Neural cell (in vitro differentiated cells): ENCODE data around the gene ITGB3BP. TPM values are rescaled to one million over a fixed set of nuclear protein-coding genes. Genes with fewer than 3 reads are reported as not detected.

Experiments
- H2AFZ ChIP-seq: fragments of 200-600, 300-800 bp; sonication (generic), shearing (Covaris generic); 2 replicates; pipeline ENCODE4 v1.6.0; 2014; ENCODE audit warnings: low read depth, mild to moderate bottlenecking, antibody characterized with exemption, low read length, moderate library complexity
- H3F3A ChIP-seq: fragments of 200-600 bp; shearing (Covaris generic); 2 replicates; pipeline ENCODE4 v1.6.1; 2016; ENCODE audit warnings: mild to moderate bottlenecking, moderate library complexity, mixed read lengths, antibody characterized with exemption, low read length; ENCODE audit not compliant: insufficient read depth, poor library complexity, severe bottlenecking
- H3K27ac ChIP-seq: fragments of 200-600, 300-800 bp; sonication (generic), shearing (Covaris generic); 2 replicates; pipeline ENCODE4 v1.5.1; 2014; ENCODE audit warnings: mild to moderate bottlenecking, low read length, moderate library complexity
- H3K27me3 ChIP-seq: fragments of 300-800, 200-600 bp; sonication (generic), shearing (Covaris generic); 2 replicates; pipeline ENCODE4 v1.6.0; 2014; ENCODE audit warnings: mild to moderate bottlenecking, low read depth, low read length, moderate library complexity; ENCODE audit not compliant: insufficient read depth
- H3K36me3 ChIP-seq: fragments of 300-800, 200-600 bp; sonication (generic), shearing (Covaris generic); 2 replicates; pipeline ENCODE4 v1.5.1; 2014; ENCODE audit warnings: mild to moderate bottlenecking, antibody characterized with exemption, low read length, moderate library complexity; ENCODE audit not compliant: insufficient read depth
- H3K4me2 ChIP-seq: fragments of 300-800, 200-600 bp; sonication (generic), shearing (Covaris generic); 2 replicates; pipeline ENCODE4 v1.6.0; 2014; ENCODE audit warnings: mild to moderate bottlenecking, low read length
- H3K4me3 ChIP-seq: fragments of 300-800, 200-600 bp; sonication (generic), shearing (Covaris generic); 2 replicates; pipeline ENCODE4 v1.5.1; 2014; ENCODE audit warnings: mild to moderate bottlenecking, low read length, moderate library complexity
- H3K79me2 ChIP-seq: fragments of 200-600 bp; shearing (Covaris generic); replicated peaks from 2 replicates; pipeline ENCODE4 v1.6.0; 2014; ENCODE audit warnings: mild to moderate bottlenecking, low read length, moderate library complexity; ENCODE audit not compliant: insufficient read depth
- H3K9ac ChIP-seq: fragments of 300-800, 200-600 bp; sonication (generic), shearing (Covaris generic); 2 replicates; pipeline ENCODE4 v1.6.1; 2016; ENCODE audit warnings: mild to moderate bottlenecking, low read length, mixed read lengths
- H3K9me2 ChIP-seq: fragments of 200-600 bp; shearing (Covaris generic); 2 replicates; pipeline ENCODE4 v1.6.1; 2016; ENCODE audit warnings: mild to moderate bottlenecking, low read length, mixed read lengths; ENCODE audit not compliant: insufficient read depth
- H3K9me3 ChIP-seq: fragments of 200-600, 300-800 bp; sonication (generic), shearing (Covaris generic); 2 replicates; pipeline ENCODE4 v1.6.1; 2016; ENCODE audit warnings: mild to moderate bottlenecking, mixed run types, low read length, moderate library complexity, mixed read lengths
- H4K20me1 ChIP-seq: fragments of 200-600 bp; shearing (Covaris generic); 2 replicates; pipeline ENCODE4 v1.6.1; 2016; ENCODE audit warnings: mild to moderate bottlenecking, mixed run types; ENCODE audit not compliant: insufficient read depth
- CTCF ChIP-seq: fragments of 450-650 bp; IDR thresholded peaks from 2 replicates; pipeline ENCODE4 v1.5.1; 2014; ENCODE audit warnings: antibody characterized with exemption, mild to moderate bottlenecking, moderate library complexity; ENCODE audit not compliant: poor library complexity, severe bottlenecking
- EP300 ChIP-seq: fragments of 450-650 bp; conservative IDR thresholded peaks from 2 replicates; pipeline ENCODE4 v1.6.1; 2014; ENCODE audit warnings: antibody characterized with exemption, mild to moderate bottlenecking, moderate library complexity; ENCODE audit not compliant: poor library complexity, severe bottlenecking
- EZH2 ChIP-seq: fragments of 200-600, 300-800 bp; shearing (Covaris generic), sonication (generic); IDR thresholded peaks from 2 replicates; pipeline ENCODE4 v1.6.1; 2014; ENCODE audit warnings: antibody characterized with exemption, low read length, borderline replicate concordance, mild to moderate bottlenecking; ENCODE audit not compliant: insufficient read depth, poor library complexity, severe bottlenecking
- MXI1 ChIP-seq: fragments of 450-650 bp; conservative IDR thresholded peaks from 2 replicates; pipeline ENCODE4 v1.6.1; 2014; ENCODE audit warnings: antibody characterized with exemption, mild to moderate bottlenecking; ENCODE audit not compliant: poor library complexity, severe bottlenecking
- POLR2AphosphoS5 ChIP-seq: IDR thresholded peaks from 2 replicates; pipeline ENCODE4 v1.6.1; 2012
- RAD21 ChIP-seq: fragments of 450-650 bp; conservative IDR thresholded peaks from 2 replicates; pipeline ENCODE4 v1.6.1; 2014; ENCODE audit warnings: antibody characterized with exemption, mild to moderate bottlenecking, moderate library complexity
- REST ChIP-seq: IDR thresholded peaks from 2 replicates; pipeline ENCODE4 v1.6.1; 2012; ENCODE audit warnings: borderline replicate concordance
- SMC3 ChIP-seq: fragments of 450-650 bp; conservative IDR thresholded peaks from 2 replicates; pipeline ENCODE4 v1.6.1; 2014; ENCODE audit warnings: antibody characterized with exemption, mild to moderate bottlenecking, moderate library complexity; ENCODE audit not compliant: poor library complexity
- polyA plus RNA-seq: library from polyadenylated mRNA; depleted of rRNA; stranded (reverse); fragments of >200 nt; gene quantifications from 2 replicates; pipeline ENCODE4 v1.2.3, GENCODE V29; 2014

The ITGB3BP gene
- polyA plus RNA-seq, 1 donor from 2014 or later = 29.0 TPM

GRCh38 chr1:63487336-63488065, 35.5 kb downstream of the ITGB3BP start:
- Histone ChIP-seq H3K4me2 (no peak overlapping the region), H3F3A (no peaks in the 10 kb centered on the region), H3K9me2 (peaks cover 4% of the 10 kb centered on the region), H3K27ac (no peak overlapping the region), H3K36me3 (no peaks in the 10 kb centered on the region), H3K79me2 (no peaks in the 10 kb centered on the region), H3K27me3 (no peaks in the 10 kb centered on the region), H3K4me3 (no peak overlapping the region), H3K9me3 (no peaks in the 10 kb centered on the region), H2AFZ (no peak overlapping the region), H3K9ac (no peak overlapping the region), H4K20me1 (no peaks in the 10 kb centered on the region)
- TF ChIP-seq EP300 (no peak), POLR2AphosphoS5 (peak; percentile 40), SMC3 (no peak), RAD21 (no peak), MXI1 (no peak)

GRCh38 chr1:63486629-63487028, 36.4 kb downstream of the ITGB3BP start:
- H3K9ac ChIP-seq = no peak overlapping the region
- TF ChIP-seq MXI1 (no peak), REST (no peak), RAD21 (no peak), SMC3 (no peak), CTCF (no peak), POLR2AphosphoS5 (no peak), EZH2 (no peak)
- H4K20me1 ChIP-seq = no peaks in the 10 kb centered on the region
- H2AFZ ChIP-seq = no peak overlapping the region
- no peaks in the 10 kb centered on the region for H3K27me3 ChIP-seq
- no peak overlapping the region for H3K4me3 ChIP-seq
- peaks cover 4% of the 10 kb centered on the region for H3K9me2 ChIP-seq
- no peaks in the 10 kb centered on the region for H3K79me2 ChIP-seq
- no peaks in the 10 kb centered on the region for H3K36me3 ChIP-seq
- H3K9me3 ChIP-seq = no peaks in the 10 kb centered on the region
- no peaks in the 10 kb centered on the region for H3F3A ChIP-seq
- no peak overlapping the region for H3K4me2 ChIP-seq
- no peak overlapping the region for H3K27ac ChIP-seq
